Measurements from ENCODE around the gene ST14.

DNA sequence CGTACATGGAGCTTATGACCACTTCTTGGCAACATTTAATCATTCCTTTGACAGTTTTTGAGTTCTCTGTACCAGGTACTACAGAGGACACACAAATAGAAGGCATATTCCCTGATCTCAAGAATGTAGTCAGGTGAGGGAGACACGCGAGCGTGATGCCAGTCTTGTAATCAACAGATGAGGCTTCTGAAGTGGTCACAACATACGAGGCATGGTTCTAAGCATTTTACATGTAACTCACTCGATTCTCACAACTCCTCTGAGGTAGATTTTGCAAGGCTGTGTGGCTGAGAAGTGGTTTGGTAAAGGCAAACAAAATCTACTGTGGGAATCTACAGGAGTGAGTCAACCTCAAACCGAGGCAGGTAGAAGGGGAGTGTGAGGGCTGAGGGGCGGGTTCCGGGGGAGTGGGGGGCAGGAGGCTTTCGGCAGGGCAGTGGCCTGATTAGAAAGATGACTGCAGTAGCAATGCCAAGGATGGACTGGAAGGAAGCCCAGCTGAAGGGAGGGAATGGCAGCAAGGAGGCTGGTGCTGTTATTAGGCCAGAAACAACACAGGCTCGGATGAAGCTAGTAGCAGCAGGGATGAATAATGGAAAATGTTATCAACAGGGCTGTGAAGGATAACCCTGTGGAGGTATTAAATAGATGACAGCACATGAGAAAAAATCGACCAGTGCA lies 63.8 kb downstream of the ST14 start:
- TF ChIP-seq, protein P1, sequence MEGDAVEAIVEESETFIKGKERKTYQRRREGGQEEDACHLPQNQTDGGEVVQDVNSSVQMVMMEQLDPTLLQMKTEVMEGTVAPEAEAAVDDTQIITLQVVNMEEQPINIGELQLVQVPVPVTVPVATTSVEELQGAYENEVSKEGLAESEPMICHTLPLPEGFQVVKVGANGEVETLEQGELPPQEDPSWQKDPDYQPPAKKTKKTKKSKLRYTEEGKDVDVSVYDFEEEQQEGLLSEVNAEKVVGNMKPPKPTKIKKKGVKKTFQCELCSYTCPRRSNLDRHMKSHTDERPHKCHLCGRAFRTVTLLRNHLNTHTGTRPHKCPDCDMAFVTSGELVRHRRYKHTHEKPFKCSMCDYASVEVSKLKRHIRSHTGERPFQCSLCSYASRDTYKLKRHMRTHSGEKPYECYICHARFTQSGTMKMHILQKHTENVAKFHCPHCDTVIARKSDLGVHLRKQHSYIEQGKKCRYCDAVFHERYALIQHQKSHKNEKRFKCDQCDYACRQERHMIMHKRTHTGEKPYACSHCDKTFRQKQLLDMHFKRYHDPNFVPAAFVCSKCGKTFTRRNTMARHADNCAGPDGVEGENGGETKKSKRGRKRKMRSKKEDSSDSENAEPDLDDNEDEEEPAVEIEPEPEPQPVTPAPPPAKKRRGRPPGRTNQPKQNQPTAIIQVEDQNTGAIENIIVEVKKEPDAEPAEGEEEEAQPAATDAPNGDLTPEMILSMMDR (IDR thresholded peaks at IDR 0.05), result no peak
- TF ChIP-seq EP300 (IDR thresholded peaks at IDR 0.05), result no peak
- TF ChIP-seq POLR2AphosphoS5 (IDR thresholded peaks at IDR 0.05), result no peak
- TF ChIP-seq POLR2A (IDR thresholded peaks at IDR 0.05; ENCODE audit: low read depth), result no peak
